ENCODE measurements around the gene UBR4.

GRCh38 chr1:19196331-19196730 lies 13.7 kb downstream of the UBR4 start:
- TF ChIP-seq, protein P1, sequence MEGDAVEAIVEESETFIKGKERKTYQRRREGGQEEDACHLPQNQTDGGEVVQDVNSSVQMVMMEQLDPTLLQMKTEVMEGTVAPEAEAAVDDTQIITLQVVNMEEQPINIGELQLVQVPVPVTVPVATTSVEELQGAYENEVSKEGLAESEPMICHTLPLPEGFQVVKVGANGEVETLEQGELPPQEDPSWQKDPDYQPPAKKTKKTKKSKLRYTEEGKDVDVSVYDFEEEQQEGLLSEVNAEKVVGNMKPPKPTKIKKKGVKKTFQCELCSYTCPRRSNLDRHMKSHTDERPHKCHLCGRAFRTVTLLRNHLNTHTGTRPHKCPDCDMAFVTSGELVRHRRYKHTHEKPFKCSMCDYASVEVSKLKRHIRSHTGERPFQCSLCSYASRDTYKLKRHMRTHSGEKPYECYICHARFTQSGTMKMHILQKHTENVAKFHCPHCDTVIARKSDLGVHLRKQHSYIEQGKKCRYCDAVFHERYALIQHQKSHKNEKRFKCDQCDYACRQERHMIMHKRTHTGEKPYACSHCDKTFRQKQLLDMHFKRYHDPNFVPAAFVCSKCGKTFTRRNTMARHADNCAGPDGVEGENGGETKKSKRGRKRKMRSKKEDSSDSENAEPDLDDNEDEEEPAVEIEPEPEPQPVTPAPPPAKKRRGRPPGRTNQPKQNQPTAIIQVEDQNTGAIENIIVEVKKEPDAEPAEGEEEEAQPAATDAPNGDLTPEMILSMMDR (conservative IDR thresholded peaks at IDR 0.05; ENCODE audit: low read depth in 2 of 2) = no peak
- TF ChIP-seq JUNB (IDR thresholded peaks at IDR 0.05; ENCODE audit: unreplicated experiment) = no peak
- TF ChIP-seq, protein P2, sequence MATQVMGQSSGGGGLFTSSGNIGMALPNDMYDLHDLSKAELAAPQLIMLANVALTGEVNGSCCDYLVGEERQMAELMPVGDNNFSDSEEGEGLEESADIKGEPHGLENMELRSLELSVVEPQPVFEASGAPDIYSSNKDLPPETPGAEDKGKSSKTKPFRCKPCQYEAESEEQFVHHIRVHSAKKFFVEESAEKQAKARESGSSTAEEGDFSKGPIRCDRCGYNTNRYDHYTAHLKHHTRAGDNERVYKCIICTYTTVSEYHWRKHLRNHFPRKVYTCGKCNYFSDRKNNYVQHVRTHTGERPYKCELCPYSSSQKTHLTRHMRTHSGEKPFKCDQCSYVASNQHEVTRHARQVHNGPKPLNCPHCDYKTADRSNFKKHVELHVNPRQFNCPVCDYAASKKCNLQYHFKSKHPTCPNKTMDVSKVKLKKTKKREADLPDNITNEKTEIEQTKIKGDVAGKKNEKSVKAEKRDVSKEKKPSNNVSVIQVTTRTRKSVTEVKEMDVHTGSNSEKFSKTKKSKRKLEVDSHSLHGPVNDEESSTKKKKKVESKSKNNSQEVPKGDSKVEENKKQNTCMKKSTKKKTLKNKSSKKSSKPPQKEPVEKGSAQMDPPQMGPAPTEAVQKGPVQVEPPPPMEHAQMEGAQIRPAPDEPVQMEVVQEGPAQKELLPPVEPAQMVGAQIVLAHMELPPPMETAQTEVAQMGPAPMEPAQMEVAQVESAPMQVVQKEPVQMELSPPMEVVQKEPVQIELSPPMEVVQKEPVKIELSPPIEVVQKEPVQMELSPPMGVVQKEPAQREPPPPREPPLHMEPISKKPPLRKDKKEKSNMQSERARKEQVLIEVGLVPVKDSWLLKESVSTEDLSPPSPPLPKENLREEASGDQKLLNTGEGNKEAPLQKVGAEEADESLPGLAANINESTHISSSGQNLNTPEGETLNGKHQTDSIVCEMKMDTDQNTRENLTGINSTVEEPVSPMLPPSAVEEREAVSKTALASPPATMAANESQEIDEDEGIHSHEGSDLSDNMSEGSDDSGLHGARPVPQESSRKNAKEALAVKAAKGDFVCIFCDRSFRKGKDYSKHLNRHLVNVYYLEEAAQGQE (IDR thresholded peaks at IDR 0.05; ENCODE audit: unreplicated experiment) = no peak
- TF ChIP-seq EZH2 (IDR thresholded peaks at IDR 0.05; ENCODE audit: low read depth, unreplicated experiment) = no peak
- no peak for TF ChIP-seq POLR2AphosphoS5 (IDR thresholded peaks at IDR 0.05; ENCODE audit: low read depth)
- no peak for TF ChIP-seq CREB1 (CRISPR knock-in tag; IDR thresholded peaks at IDR 0.05; ENCODE audit: low read depth)
- no peak for TF ChIP-seq EZH2phosphoT487 (IDR thresholded peaks at IDR 0.05; ENCODE audit: unreplicated experiment)
- no peak for TF ChIP-seq ZNF114 (CRISPR knock-in tag; IDR thresholded peaks at IDR 0.05)

Data from GM23338 (cell line).